ENCODE data around the gene PCDH9.

Gene PCDH9

GRCh38 chr13:66994517-66995202, 235.5 kb downstream of the PCDH9 start:
- DNase-seq (ENCODE audit: low read depth, low spot score): no peak
- TF ChIP-seq YY1 (IDR thresholded peaks at IDR 0.05; ENCODE audit: insufficient read depth, insufficient read length): no peak
- no peak for TF ChIP-seq SUZ12 (IDR thresholded peaks at IDR 0.05; ENCODE audit: extremely low read depth, insufficient read depth, insufficient read length)
- TF ChIP-seq ZNF274 (IDR thresholded peaks at IDR 0.05; ENCODE audit: low read depth, low read length): no peak
- Histone ChIP-seq H3K9me3 (ENCODE audit: insufficient read depth, low read length) (no peaks in the 10 kb centered on the region), H3K27me3 (ENCODE audit: insufficient read depth, insufficient read length) (no peaks in the 10 kb centered on the region), H3K9ac (ENCODE audit: insufficient read length, low read depth) (no peak overlapping the region), H3K36me3 (ENCODE audit: insufficient read depth, insufficient read length, low read length) (no peaks in the 10 kb centered on the region), H3K4me1 (ENCODE audit: insufficient read depth, insufficient read length) (no peaks in the 10 kb centered on the region), H3K4me3 (ENCODE audit: insufficient read length, low read depth) (no peak overlapping the region)

GRCh38 chr13:66994097-66994496, 236.0 kb downstream of the PCDH9 start:
- Histone ChIP-seq H3K36me3 (ENCODE audit: insufficient read depth, insufficient read length, low read length) (no peaks in the 10 kb centered on the region), H3K9me3 (ENCODE audit: insufficient read depth, low read length) (no peaks in the 10 kb centered on the region), H3K27me3 (ENCODE audit: insufficient read depth, insufficient read length) (no peaks in the 10 kb centered on the region), H3K4me3 (ENCODE audit: insufficient read length, low read depth) (no peak overlapping the region), H3K4me1 (ENCODE audit: insufficient read depth, insufficient read length) (no peaks in the 10 kb centered on the region), H3K9ac (ENCODE audit: insufficient read length, low read depth) (no peak overlapping the region)
- DNase-seq (ENCODE audit: low read depth, low spot score): peak; percentile 15
- TF ChIP-seq SUZ12 (IDR thresholded peaks at IDR 0.05; ENCODE audit: extremely low read depth, insufficient read depth, insufficient read length): no peak
- no peak for TF ChIP-seq YY1 (IDR thresholded peaks at IDR 0.05; ENCODE audit: insufficient read depth, insufficient read length)
- TF ChIP-seq ZNF274 (IDR thresholded peaks at IDR 0.05; ENCODE audit: low read depth, low read length): no peak

- DNase-seq (ENCODE audit: low read depth, low spot score): no peak
- H3K27me3 ChIP-seq (ENCODE audit: insufficient read depth, insufficient read length): no peaks in the 10 kb centered on the region
- no peak for TF ChIP-seq ZNF274 (IDR thresholded peaks at IDR 0.05; ENCODE audit: low read depth, low read length)
- TF ChIP-seq SUZ12 (IDR thresholded peaks at IDR 0.05; ENCODE audit: extremely low read depth, insufficient read depth, insufficient read length): no peak
- TF ChIP-seq YY1 (IDR thresholded peaks at IDR 0.05; ENCODE audit: insufficient read depth, insufficient read length): no peak
- H3K4me3 ChIP-seq (ENCODE audit: insufficient read length, low read depth): no peak overlapping the region
- no peaks in the 10 kb centered on the region for H3K9me3 ChIP-seq (ENCODE audit: insufficient read depth, low read length)
- H3K4me1 ChIP-seq (ENCODE audit: insufficient read depth, insufficient read length): no peaks in the 10 kb centered on the region
- no peaks in the 10 kb centered on the region for H3K36me3 ChIP-seq (ENCODE audit: insufficient read depth, insufficient read length, low read length)
- H3K9ac ChIP-seq (ENCODE audit: insufficient read length, low read depth): no peak overlapping the region
Observed at GRCh38 chr13:66992719-66993118, 237.4 kb downstream of the PCDH9 start.

GRCh38 chr13:66992183-66992582, 238.0 kb downstream of the PCDH9 start:
- Histone ChIP-seq H3K4me1 (ENCODE audit: insufficient read depth, insufficient read length) (no peaks in the 10 kb centered on the region), H3K27me3 (ENCODE audit: insufficient read depth, insufficient read length) (no peaks in the 10 kb centered on the region)
- TF ChIP-seq YY1 (IDR thresholded peaks at IDR 0.05; ENCODE audit: insufficient read depth, insufficient read length): no peak
- no peak for TF ChIP-seq SUZ12 (IDR thresholded peaks at IDR 0.05; ENCODE audit: extremely low read depth, insufficient read depth, insufficient read length)
- TF ChIP-seq ZNF274 (IDR thresholded peaks at IDR 0.05; ENCODE audit: low read depth, low read length): no peak

GRCh38 chr13:66984241-66984640, 245.9 kb downstream of the PCDH9 start:
- Histone ChIP-seq H3K4me1 (ENCODE audit: insufficient read depth, insufficient read length) (no peaks in the 10 kb centered on the region), H3K9ac (ENCODE audit: insufficient read length, low read depth) (no peak overlapping the region), H3K27me3 (ENCODE audit: insufficient read depth, insufficient read length) (no peaks in the 10 kb centered on the region), H3K4me3 (ENCODE audit: insufficient read length, low read depth) (no peak overlapping the region), H3K36me3 (ENCODE audit: insufficient read depth, insufficient read length, low read length) (no peaks in the 10 kb centered on the region), H3K9me3 (ENCODE audit: insufficient read depth, low read length) (no peaks in the 10 kb centered on the region)
- TF ChIP-seq SUZ12 (IDR thresholded peaks at IDR 0.05; ENCODE audit: extremely low read depth, insufficient read depth, insufficient read length) (no peak), YY1 (IDR thresholded peaks at IDR 0.05; ENCODE audit: insufficient read depth, insufficient read length) (no peak), ZNF274 (IDR thresholded peaks at IDR 0.05; ENCODE audit: low read depth, low read length) (no peak)
- DNase-seq (ENCODE audit: low read depth, low spot score): no peak

More at GRCh38 chr13:66992183-66992582, 238.0 kb downstream of the PCDH9 start:
- Histone ChIP-seq H3K36me3 (ENCODE audit: insufficient read depth, insufficient read length, low read length) (no peaks in the 10 kb centered on the region), H3K9me3 (ENCODE audit: insufficient read depth, low read length) (no peaks in the 10 kb centered on the region), H3K4me3 (ENCODE audit: insufficient read length, low read depth) (no peak overlapping the region), H3K9ac (ENCODE audit: insufficient read length, low read depth) (no peak overlapping the region)
- DNase-seq (ENCODE audit: low read depth, low spot score): no peak

- TF ChIP-seq SUZ12 (IDR thresholded peaks at IDR 0.05; ENCODE audit: extremely low read depth, insufficient read depth, insufficient read length) (no peak), ZNF274 (IDR thresholded peaks at IDR 0.05; ENCODE audit: low read depth, low read length) (no peak), YY1 (IDR thresholded peaks at IDR 0.05; ENCODE audit: insufficient read depth, insufficient read length) (no peak)
- DNase-seq (ENCODE audit: low read depth, low spot score): no peak
- Histone ChIP-seq H3K9ac (ENCODE audit: insufficient read length, low read depth) (no peak overlapping the region), H3K9me3 (ENCODE audit: insufficient read depth, low read length) (no peaks in the 10 kb centered on the region), H3K4me1 (ENCODE audit: insufficient read depth, insufficient read length) (no peaks in the 10 kb centered on the region), H3K36me3 (ENCODE audit: insufficient read depth, insufficient read length, low read length) (no peaks in the 10 kb centered on the region), H3K4me3 (ENCODE audit: insufficient read length, low read depth) (no peak overlapping the region), H3K27me3 (ENCODE audit: insufficient read depth, insufficient read length) (no peaks in the 10 kb centered on the region)
Observed at GRCh38 chr13:66981912-66982311, 248.2 kb downstream of the PCDH9 start.

- Histone ChIP-seq H3K4me1 (ENCODE audit: insufficient read depth, insufficient read length) (no peaks in the 10 kb centered on the region), H3K36me3 (ENCODE audit: insufficient read depth, insufficient read length, low read length) (no peaks in the 10 kb centered on the region), H3K27me3 (ENCODE audit: insufficient read depth, insufficient read length) (no peaks in the 10 kb centered on the region), H3K9ac (ENCODE audit: insufficient read length, low read depth) (no peak overlapping the region), H3K9me3 (ENCODE audit: insufficient read depth, low read length) (no peaks in the 10 kb centered on the region), H3K4me3 (ENCODE audit: insufficient read length, low read depth) (no peak overlapping the region)
- TF ChIP-seq YY1 (IDR thresholded peaks at IDR 0.05; ENCODE audit: insufficient read depth, insufficient read length) (no peak), ZNF274 (IDR thresholded peaks at IDR 0.05; ENCODE audit: low read depth, low read length) (no peak), SUZ12 (IDR thresholded peaks at IDR 0.05; ENCODE audit: extremely low read depth, insufficient read depth, insufficient read length) (no peak)
- DNase-seq (ENCODE audit: low read depth, low spot score): no peak
Observed at GRCh38 chr13:66977161-66977560, 253.0 kb downstream of the PCDH9 start.

Measured in NT2/D1 (cell line).